Activated naive CD4-positive, alpha-beta T cell (primary cell): ENCODE measurements around the gene SMARCC2.
"Not testable (repeated sequence)": the region's sequence is repeated elsewhere in the genome, so short reads cannot be mapped to it uniquely, and the experiment has no call there.

ENCODE experiments used
- DNase-seq, 4 experiments: peaks; one replicate each; lab custom pipeline; 2025; lab: John Stamatoyannopoulos, UW

Gene SMARCC2

GRCh38 chr12:56163533-56164344, 25.5 kb downstream of the SMARCC2 start:
- DNase-seq = no peak

- DNase-seq = no peak
These were observed 26.6 kb downstream of the SMARCC2 start for GRCh38 chr12:56162468-56163290.

GRCh38 chr12:56161690-56162351, 27.5 kb downstream of the SMARCC2 start:
- DNase-seq = no peak

GRCh38 chr12:56160894-56161689, 28.2 kb downstream of the SMARCC2 start:
- DNase-seq = no peak

- DNase-seq = peak in 2 of 4 experiments; percentile 23 to 49
These were observed 29.0 kb downstream of the SMARCC2 start for GRCh38 chr12:56160193-56160763.

GRCh38 chr12:56159482-56160192, 29.6 kb downstream of the SMARCC2 start:
- no peak for DNase-seq

GRCh38 chr12:56158926-56159461, 30.3 kb downstream of the SMARCC2 start:
- no peak for DNase-seq

GRCh38 chr12:56158029-56158925, 31.0 kb downstream of the SMARCC2 start, which contains the start of gene MYL6:
MYL6 (plus strand) TSS chr12:56158359; CDS start chr12:56158402, 43 bp downstream.
- peak; percentile 55 to 78 (median 70) for DNase-seq

GRCh38 chr12:56157201-56158028, 31.9 kb downstream of the SMARCC2 start:
- peak in 3 of 4 experiments; percentile 18 to 44 (median 34) for DNase-seq

- DNase-seq = not testable (repeated sequence)
These were observed 32.7 kb downstream of the SMARCC2 start for GRCh38 chr12:56156464-56157200.

GRCh38 chr12:56155256-56155845, 33.9 kb downstream of the SMARCC2 start:
- no peak for DNase-seq

GRCh38 chr12:56154818-56155217, 34.5 kb downstream of the SMARCC2 start:
- no peak for DNase-seq

- DNase-seq = no peak
These were observed 35.0 kb downstream of the SMARCC2 start for GRCh38 chr12:56154246-56154771.

GRCh38 chr12:56153678-56154065, 35.6 kb downstream of the SMARCC2 start:
- no peak for DNase-seq

GRCh38 chr12:56152756-56153677, 36.3 kb downstream of the SMARCC2 start:
- no peak for DNase-seq
